Activated CD8-positive, alpha-beta memory T cell treated with anti-CD3 and anti-CD28 coated beads for 36 hours (primary cell): Measurements from ENCODE around the gene GOLGA8B. TPM values are rescaled to one million over a fixed set of nuclear protein-coding genes. Genes with fewer than 3 reads are reported as not detected.
"Not testable (repeated sequence)": the region's sequence is repeated elsewhere in the genome, so short reads cannot be mapped to it uniquely, and the experiment has no call there.

Source experiments
- CTCF ChIA-PET: fragments of 350-600 bp; sonication (Branson Sonifier 250); formaldehyde crosslinking; loops from one replicate; lab custom pipeline; 2021; ENCODE audit warnings: antibody characterized with exemption; lab: Charles Lee
- POLR2A ChIA-PET: fragments of 350-600 bp; sonication (Branson Sonifier 250); formaldehyde crosslinking; loops from one replicate; lab custom pipeline; 2021; ENCODE audit warnings: antibody characterized with exemption; lab: Charles Lee
- total RNA-seq, 2 experiments: library from RNA; stranded (reverse); gene quantifications; one replicate each; pipeline ENCODE4 v1.2.3, GENCODE V29; 2021

GOLGA8B gene
- total RNA-seq, 2 experiments from 2014 or later: 166 to 167 TPM

GRCh38 chr15:34600923-34601322 is 17.5 kb upstream of the GOLGA8B start:
- POLR2A ChIA-PET: no interaction called here
- CTCF ChIA-PET: no interaction called here

DNA sequence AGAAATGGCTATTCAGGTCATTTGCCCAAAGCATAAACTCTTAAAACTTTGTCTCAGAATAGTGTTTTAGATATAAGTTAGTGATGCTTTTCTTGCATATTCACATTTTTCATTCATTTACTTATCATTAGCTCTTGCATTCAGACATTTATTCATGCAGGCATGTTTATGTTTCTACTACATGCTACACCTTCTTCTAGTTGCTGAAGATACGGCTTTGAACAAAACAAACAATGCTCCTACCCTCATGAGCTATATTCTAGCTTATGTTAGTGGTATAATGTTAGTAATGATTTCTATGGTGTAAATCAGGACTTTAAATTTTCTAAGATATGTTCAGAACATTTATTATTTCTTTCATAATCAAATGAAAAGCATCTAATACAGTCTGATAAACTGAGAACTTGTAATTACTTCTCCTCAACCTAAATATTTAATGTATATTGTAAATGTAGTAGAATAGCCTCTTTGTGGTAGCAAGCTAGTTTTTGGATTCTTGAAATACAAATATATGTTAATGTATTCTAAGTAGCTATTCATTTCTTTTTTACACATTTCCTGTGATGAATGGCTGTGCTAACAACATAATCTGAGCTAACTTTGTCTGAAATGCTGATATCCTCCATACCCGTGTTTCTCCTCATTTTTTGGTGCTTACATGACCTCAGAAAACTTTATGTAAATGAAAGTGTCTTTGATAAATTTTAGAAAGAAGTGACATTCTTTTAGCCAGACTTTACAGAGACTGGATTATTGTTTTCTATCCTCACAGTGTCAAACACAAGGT is 15.5 kb upstream of the GOLGA8B start:
- ChIA-PET POLR2A (no interaction called here), CTCF (no interaction called here)

- POLR2A ChIA-PET: no interaction called here
- CTCF ChIA-PET: no interaction called here
Observed at GRCh38 chr15:34597316-34597715, 13.9 kb upstream of the GOLGA8B start.

DNA sequence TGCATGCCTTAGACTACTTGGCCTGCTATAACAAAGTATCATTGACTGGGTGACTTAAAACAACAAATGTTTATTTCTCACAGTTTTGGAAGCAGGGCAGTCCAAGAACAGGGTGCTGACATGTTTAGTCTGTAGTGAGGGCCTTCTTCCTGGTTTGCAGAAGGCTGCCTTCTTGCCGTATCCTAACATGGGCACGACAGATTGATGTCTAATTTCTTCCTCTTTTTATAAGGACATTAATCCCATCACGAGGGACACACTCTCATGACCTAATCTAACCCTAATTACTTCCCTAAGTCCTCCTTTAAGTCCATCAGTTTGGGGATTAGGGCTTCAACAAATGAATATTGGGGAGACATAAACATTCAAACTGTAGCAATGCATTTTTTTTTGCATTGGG is 10.9 kb upstream of the GOLGA8B start:
- POLR2A ChIA-PET: no interaction called here
- CTCF ChIA-PET: no interaction called here

DNA sequence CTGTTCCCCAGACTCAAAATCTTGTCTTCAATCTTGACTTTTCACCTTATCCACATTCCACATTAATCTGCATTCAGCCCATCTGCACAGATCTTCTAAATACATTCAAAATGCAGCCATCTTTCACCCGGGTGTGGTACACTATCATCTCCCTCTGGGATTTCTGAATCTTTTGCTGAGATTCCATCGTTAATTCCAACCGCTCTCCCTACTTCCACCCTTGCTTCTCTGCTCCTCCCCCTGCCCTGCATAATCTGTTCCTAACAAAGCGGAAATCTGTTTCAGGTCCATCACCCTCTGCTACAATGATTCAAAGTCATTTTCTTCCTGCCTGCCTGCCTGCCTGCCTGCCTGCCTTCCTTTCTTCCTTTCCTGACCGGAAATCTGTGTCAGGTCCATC is 7.9 kb upstream of the GOLGA8B start:
- CTCF ChIA-PET: no interaction called here
- POLR2A ChIA-PET: no interaction called here

GRCh38 chr15:34588046-34588674 is 4.7 kb upstream of the GOLGA8B start:
- POLR2A ChIA-PET: no interaction called here
- CTCF ChIA-PET: interaction anchor here (0.7 to 1.1 kb wide), 2 partner anchors 9 to 73 kb away, joined by 3 to 4 read pairs; no protein-coding TSS in a partner anchor

- CTCF ChIA-PET, POLR2A ChIA-PET: not testable (repeated sequence)
Observed at GRCh38 chr15:34585966-34586365, 2.5 kb upstream of the GOLGA8B start.

GRCh38 chr15:34584996-34585395 is 1.5 kb upstream of the GOLGA8B start:
- POLR2A ChIA-PET: no interaction called here

GRCh38 chr15:34584330-34584668 is 848 bp upstream of the GOLGA8B start:
- CTCF ChIA-PET: interaction anchor here (1.3 to 1.6 kb wide), 2 partner anchors 145 to 374 kb away, joined by 3 read pairs; partner anchors contain the start of gene KATNBL1

More at GRCh38 chr15:34584996-34585395, 1.5 kb upstream of the GOLGA8B start:
- CTCF ChIA-PET: no interaction called here

DNA sequence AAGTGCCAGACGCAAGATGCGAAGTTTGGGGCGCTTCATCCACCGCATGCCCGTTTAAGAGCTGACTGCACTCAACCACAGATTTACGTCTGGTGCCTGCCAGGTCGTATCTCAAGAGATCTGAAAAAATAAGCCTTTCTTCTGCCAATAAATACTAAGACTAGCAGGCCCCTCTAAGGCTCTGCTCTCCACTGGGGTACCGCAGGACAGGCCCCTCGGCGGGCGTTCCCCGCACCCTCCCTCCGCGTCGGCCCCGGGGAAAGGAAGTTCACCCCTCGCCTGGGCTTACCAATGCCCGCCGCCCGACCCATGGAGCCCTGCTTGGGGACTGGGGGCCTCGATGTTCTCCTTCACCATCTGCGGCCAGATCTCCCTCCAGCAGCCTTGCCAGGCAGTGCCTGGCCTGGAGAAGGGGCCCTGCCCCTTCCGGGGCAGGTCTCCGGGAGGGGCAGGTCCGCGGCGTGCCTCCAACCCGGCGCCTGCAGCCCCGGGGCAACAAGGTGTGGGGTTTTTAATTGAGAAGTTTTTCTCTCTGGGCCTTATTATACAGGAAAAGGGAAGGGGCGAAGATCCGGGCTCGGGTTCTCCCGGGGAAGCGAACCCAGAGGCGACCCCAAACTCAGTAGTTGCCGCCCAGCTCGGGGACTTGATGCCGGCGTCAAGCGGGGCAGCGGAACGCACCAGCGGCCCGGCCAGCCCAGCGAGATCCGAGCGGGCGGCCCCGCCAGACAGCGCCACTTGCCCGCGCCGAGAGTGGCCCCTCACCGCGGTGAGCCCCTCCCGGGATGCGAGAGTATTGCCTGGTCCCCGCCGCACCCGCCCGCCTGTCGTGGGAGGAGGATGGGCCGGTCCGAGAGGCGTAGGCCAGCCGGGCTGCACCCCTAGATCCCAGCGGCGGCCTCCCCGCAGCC is 735 bp downstream of the GOLGA8B start:
- CTCF ChIA-PET: interaction anchor here (1.3 to 1.6 kb wide), 2 partner anchors 143 to 373 kb away, joined by 3 read pairs; partner anchors contain the start of gene KATNBL1
- POLR2A ChIA-PET: interaction anchor here (1.1 to 1.2 kb wide), 2 partner anchors 67 to 216 kb away, joined by 4 to 7 read pairs; partner anchors contain the start of gene LPCAT4

More at GRCh38 chr15:34584330-34584668, 848 bp upstream of the GOLGA8B start:
- POLR2A ChIA-PET: no interaction called here

DNA sequence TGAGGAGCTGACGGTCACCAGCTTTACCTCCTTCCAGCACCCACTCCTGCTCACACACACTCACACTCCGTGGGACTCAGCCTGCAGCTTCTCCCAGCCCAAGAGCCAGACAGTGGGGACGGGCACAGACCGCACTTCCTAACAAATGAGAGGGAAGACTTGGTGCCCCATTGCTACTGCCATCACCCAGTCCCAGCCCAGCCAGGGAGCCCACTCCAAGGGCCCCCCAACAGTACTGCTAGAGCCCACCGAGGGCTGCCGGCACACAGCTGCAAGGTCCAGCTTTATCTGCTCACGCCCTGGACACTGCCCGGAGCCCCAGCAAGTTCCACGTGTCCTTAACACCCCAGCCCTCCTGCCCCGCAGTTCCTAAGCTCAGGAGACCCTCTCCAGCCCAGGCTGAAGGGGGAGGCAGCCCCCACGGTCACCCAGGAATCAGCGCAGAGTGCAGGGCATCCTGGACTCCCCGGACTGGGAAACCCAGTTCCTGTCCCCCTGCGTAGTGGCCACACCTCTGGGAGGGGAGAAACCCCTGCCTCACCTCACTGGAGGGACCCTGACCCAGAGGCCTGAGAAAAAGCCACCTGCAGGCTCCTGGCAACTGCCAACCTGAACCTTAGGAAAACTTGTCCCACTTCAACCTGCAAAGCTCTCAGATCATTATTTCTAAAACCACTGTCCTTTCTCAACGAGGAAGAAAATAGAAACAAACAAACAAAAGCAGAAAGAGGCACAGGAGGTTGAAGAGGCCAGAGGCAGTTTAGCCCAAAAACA is 1.6 kb downstream of the GOLGA8B start:
- CTCF ChIA-PET: not testable (repeated sequence)
- POLR2A ChIA-PET: interaction anchor here (0.6 kb wide), 1 partner anchor 343 kb away, joined by 3 read pairs; no protein-coding TSS in a partner anchor

DNA sequence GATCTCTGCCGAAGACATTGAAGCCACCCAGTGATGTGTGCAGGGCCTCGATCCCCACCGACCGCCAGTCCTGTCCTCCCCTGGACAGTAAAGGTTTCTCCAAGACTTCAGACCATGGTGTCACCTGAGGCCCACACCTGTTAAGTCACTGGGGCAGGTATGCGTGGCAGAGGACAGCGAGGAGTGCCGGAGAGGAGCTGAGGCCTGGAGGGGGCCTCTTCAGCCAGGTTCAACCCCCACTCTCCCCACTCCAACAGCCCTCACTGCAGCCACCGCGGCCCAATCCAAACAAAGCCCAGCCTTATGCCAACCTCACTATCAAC is 2.4 kb downstream of the GOLGA8B start:
- CTCF ChIA-PET: no interaction called here
- POLR2A ChIA-PET: interaction anchor here (0.6 kb wide), 1 partner anchor 66 kb away, joined by 3 read pairs; no protein-coding TSS in a partner anchor

DNA sequence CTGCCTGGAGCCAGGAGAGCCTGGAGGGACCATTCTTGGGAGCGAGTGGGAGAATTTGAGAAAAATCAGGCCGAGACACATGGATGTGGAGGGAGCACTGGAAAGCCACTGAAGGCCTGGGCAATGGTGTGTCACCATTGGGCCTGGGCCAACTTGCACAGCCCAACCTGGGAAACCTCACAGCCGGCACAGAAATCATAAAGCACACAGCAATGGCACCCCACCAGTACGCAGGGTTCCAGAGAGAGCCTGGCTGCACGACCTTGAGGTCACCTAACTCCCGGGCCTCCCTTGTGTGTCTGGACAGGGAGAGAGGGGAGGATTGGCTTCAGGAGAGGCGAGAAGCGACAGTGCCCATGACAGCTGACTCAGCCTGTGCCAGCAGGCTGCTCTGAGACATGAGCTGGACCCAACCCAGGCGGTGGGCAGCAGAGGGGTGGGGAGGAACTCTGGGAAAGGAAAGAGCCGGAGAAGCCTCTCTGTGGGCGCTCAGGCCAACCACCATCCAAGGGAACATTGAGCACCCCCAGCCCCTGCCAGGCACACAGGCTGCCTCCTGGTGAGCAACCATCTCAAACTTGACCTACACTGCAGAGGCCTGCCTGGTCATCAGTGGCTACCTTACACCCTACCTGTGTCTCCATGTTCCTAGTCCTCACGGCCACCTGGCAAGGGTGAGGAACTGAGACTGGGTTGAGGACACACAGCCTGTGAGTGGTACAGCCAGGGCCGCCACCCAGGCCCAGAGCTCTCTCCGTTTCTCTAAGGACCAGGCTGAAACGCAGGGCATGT is 3.0 kb downstream of the GOLGA8B start:
- POLR2A ChIA-PET: interaction anchor here (0.6 kb wide), 1 partner anchor 65 kb away, joined by 3 read pairs; no protein-coding TSS in a partner anchor
- CTCF ChIA-PET: not testable (repeated sequence)

DNA sequence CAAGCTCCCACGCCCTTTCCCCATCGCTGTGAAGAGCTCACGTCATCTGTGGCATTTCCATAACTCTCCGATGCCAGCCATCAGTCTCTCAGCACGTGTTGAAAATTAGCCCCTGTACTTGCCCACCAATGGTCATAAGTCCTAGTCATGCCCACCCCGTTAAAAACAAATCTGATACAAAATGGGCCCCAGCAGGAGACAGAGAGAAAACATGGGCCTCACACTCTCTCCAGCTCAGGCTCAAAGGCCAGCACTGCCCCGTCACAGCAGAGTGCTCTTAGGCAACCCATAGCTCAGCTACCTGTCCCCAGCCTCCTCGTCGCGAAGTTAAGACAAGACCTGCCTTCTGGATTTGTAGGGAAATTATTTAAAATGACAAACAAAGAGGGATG is 5.2 kb downstream of the GOLGA8B start:
- POLR2A ChIA-PET: no interaction called here
- CTCF ChIA-PET: interaction anchor here (1.2 kb wide), 1 partner anchor 9 kb away, joined by 3 read pairs; no protein-coding TSS in a partner anchor

DNA sequence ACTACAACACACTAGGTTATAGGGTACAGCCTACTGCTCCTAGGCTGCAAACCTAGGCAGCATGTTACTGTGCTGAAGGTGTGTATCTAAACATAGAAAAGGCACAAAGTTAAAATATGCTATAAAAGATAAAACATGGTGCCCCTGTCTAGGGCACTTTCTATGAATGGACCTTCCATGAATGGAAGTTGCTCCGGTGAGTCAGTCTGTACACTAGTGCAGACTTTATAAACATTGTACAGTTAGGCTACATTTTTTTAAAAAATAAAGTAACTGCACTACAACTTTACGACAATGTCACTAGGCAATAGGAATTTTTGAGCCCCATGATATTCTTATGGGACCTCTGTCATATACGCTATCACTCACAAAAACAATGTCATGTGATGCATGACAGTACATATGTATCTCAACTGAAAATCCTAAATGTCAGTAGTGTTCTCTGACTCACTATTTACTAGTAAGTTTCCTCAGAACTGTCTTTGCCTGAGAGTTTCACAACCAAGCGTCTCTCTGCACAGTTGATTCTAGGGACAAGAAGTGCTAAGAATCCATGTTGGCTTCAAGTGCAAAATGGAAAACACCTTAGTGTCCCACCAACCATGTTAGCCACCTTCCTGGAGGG is 5.7 kb downstream of the GOLGA8B start:
- CTCF ChIA-PET, POLR2A ChIA-PET: not testable (repeated sequence)

DNA sequence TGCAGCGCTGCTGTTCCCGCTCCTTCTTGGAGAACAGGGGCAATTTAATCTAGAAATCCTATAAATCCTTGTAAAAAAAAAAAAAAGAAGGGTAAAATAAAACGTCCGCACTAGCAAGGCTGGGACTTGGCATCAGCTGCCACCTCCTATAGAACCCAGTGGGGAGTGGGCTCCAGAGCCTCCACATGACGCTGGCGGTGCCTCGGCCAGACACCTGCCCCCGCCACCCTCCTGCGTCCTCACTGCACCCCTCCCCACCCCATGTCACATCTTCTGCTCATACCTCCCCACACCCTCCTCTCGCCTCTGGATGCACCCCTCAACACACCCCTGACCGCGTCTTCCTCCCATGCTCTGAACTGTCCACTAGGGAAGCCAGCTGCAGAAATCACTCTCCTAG is 8.4 kb downstream of the GOLGA8B start:
- CTCF ChIA-PET, POLR2A ChIA-PET: not testable (repeated sequence)

DNA sequence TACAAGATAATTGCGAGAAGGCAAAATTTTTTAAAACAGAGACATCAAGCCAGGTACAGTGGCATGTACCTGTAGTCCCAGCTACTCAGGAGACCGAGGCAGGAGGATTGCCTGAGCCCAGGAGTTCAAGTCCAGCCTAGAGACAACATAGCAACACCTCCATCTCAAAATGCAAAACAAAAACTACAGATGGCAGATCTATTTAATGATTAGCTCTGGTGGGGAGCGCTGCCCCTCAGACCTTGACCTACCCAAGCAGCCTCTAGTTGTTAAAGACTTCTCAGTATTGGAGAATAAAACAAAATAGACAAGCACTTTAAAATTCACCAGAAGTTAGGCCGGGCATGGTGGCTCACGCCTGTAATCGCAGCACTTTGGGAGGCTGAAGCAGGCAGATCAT is 10.5 kb downstream of the GOLGA8B start:
- CTCF ChIA-PET, POLR2A ChIA-PET: not testable (repeated sequence)
